ENCODE data around the gene NYAP1. TPM values are rescaled to one million over a fixed set of nuclear protein-coding genes. Genes with fewer than 3 reads are reported as not detected.

NYAP1 gene
- total and polyA plus RNA-seq, 2 experiments from 2014 or later: 0.68 to 1.6 TPM

GRCh38 chr7:100464791-100465190 is 18.9 kb upstream of the NYAP1 start:
- no peak for DNase-seq (ENCODE audit: low spot score)
- Histone ChIP-seq H3K27me3 (no peaks in the 10 kb centered on the region), H3K4me2 (no peak overlapping the region), H3K4me3 (no peak overlapping the region), H3K79me2 (no peaks in the 10 kb centered on the region), H3K27ac (no peak overlapping the region), H2AFZ (no peak overlapping the region), H3K9me2 (replicated peaks; ENCODE audit: insufficient read depth) (no peaks in the 10 kb centered on the region), H3K9me3 (ENCODE audit: low read depth) (no peaks in the 10 kb centered on the region), H3K4me1 (ENCODE audit: insufficient read depth) (peaks cover 14% of the 10 kb centered on the region), H3K36me3 (replicated peaks; ENCODE audit: insufficient read depth, low read depth) (no peaks in the 10 kb centered on the region), H4K20me1 (ENCODE audit: insufficient read depth, poor library complexity, severe bottlenecking) (peaks cover 4% of the 10 kb centered on the region)
- 97% methylated on average over 2 of the region's 2 CpGs for WGBS (ENCODE audit: low lambda C conversion rate, missing lambda C conversion rate)
- TF ChIP-seq EZH2phosphoT487 (IDR thresholded peaks at IDR 0.05; ENCODE audit: low read depth, severe bottlenecking, unreplicated experiment): no peak
- no peak for TF ChIP-seq CTCF (IDR thresholded peaks at IDR 0.05; ENCODE audit: poor library complexity)
- no peak for TF ChIP-seq EZH2 (IDR thresholded peaks at IDR 0.05; ENCODE audit: borderline replicate concordance)

DNA sequence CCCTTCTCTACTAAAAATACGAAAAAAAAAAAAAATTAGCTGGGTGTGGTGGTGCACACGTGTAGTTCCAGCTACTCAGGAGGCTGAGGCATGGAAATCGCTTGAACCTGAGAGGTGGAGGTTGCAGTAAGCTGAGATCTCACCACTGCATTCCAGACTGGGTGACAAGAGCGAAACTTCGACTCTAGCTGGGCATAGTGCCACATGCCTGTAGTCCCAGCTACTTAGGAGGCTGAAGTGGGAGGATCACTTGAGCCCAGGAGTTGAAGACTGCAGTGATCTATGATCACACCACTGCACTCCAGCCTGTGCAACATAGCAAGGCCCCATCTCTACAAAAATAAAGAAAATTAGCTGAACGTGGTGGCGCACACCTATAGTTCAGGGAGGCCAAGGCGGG is 18.4 kb upstream of the NYAP1 start:
- H3K36me3 ChIP-seq (replicated peaks; ENCODE audit: insufficient read depth, low read depth): no peaks in the 10 kb centered on the region
- H2AFZ ChIP-seq: no peak overlapping the region
- H3K4me2 ChIP-seq: peak overlapping the region; percentile 52
- H3K79me2 ChIP-seq: no peaks in the 10 kb centered on the region
- 81% methylated on average over 8 of the region's 8 CpGs for WGBS (ENCODE audit: low lambda C conversion rate, missing lambda C conversion rate)
- peaks cover 14% of the 10 kb centered on the region for H3K4me1 ChIP-seq (ENCODE audit: insufficient read depth)
- peaks cover 7% of the 10 kb centered on the region for H4K20me1 ChIP-seq (ENCODE audit: insufficient read depth, poor library complexity, severe bottlenecking)
- no peaks in the 10 kb centered on the region for H3K9me3 ChIP-seq (ENCODE audit: low read depth)
- H3K4me3 ChIP-seq: no peak overlapping the region
- no peak for DNase-seq (ENCODE audit: low spot score)
- TF ChIP-seq EZH2 (IDR thresholded peaks at IDR 0.05; ENCODE audit: borderline replicate concordance): no peak
- no peaks in the 10 kb centered on the region for H3K9me2 ChIP-seq (replicated peaks; ENCODE audit: insufficient read depth)
- H3K27ac ChIP-seq: no peak overlapping the region
- H3K27me3 ChIP-seq: no peaks in the 10 kb centered on the region

DNA sequence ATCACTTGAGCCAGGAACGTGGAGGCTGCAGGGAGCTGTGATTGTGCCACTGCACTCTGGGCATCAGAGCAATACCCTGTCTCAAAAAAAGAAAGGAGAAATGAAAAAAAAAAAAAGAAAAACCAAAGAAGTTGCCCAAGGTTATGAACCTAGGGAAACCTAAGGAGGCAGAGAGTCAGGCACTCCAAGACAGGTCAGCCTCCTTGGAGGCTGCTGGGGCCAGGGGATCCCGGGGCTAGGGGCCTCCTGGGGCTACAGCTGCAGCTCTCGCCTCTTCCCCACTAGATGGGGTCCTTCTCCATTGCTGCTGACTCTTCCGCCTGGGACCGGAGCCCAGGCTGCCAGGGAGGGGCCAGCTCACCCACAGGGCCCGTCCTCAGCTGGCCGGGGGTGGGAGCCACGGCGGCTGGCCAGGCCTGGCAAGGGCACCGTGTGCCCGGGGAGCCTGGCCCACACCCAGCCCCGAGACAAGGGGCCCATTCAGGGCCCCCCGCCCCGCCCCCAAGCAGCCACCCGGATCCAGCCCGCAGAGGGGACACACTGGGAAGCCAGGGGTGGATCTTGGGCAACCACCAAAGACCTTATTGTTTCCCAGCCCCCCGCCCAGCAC is 17.9 kb upstream of the NYAP1 start:
- no peak overlapping the region for H2AFZ ChIP-seq
- DNase-seq (ENCODE audit: low spot score): peak; percentile 83
- TF ChIP-seq CTCF (IDR thresholded peaks at IDR 0.05; ENCODE audit: poor library complexity): peak; percentile 64
- no peak for TF ChIP-seq EZH2 (IDR thresholded peaks at IDR 0.05; ENCODE audit: borderline replicate concordance)
- no peaks in the 10 kb centered on the region for H3K36me3 ChIP-seq (replicated peaks; ENCODE audit: insufficient read depth, low read depth)
- no peaks in the 10 kb centered on the region for H3K79me2 ChIP-seq
- no peak overlapping the region for H3K4me3 ChIP-seq
- H4K20me1 ChIP-seq (ENCODE audit: insufficient read depth, poor library complexity, severe bottlenecking): peaks cover 9% of the 10 kb centered on the region
- no peaks in the 10 kb centered on the region for H3K9me3 ChIP-seq (ENCODE audit: low read depth)
- H3K4me2 ChIP-seq: peak overlapping the region; percentile 52
- no peaks in the 10 kb centered on the region for H3K9me2 ChIP-seq (replicated peaks; ENCODE audit: insufficient read depth)
- no peak overlapping the region for H3K27ac ChIP-seq
- no peaks in the 10 kb centered on the region for H3K27me3 ChIP-seq
- H3K4me1 ChIP-seq (ENCODE audit: insufficient read depth): peaks cover 14% of the 10 kb centered on the region
- WGBS (ENCODE audit: low lambda C conversion rate, missing lambda C conversion rate): 30% methylated on average over 5 of the region's 17 CpGs

DNA sequence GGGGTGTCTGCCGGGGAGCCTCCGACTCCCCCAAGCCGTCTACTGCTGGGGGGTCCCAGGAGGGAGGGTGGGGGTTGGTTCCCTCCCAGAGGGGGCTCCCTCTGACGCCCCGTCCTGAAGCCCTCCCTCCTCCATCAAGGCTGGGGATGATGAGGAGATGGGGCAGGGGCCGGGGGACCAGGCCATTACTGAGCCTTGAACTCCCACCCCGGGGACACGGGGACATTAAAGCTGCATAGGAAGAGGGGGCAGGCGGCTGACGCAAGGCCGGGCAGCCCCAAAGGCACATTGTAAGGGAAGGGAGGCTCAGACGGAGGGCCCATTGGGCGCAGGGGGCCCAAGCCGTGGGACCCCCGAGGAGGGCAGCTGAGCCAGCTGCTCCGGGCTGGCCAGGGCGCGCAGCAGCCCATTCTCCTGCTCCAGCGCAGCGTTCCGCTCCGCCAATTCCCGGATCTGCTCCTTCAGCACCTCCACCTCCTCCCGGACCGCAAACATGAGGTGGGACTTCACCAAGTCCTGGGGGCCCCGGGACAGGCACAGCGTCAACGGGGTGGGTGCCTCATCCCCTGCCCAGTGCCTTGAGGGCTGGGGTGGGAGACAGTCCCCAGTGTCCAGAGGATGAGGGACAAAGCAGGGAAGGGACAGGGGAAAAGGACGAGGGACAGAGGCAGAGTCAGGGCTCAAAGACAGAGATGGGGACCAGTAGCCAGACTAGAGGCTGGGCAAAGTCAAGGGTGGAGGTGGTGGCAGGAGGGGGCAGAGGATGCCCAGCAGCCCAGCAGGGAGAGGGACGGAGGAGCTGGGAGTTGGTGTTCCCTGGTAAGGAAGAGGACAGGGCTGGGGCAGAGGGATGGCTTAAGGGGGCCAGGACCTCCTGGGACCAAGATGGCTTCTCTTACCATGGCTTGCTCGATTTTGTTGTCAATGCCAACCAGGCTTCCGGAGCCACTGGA is 16.8 kb upstream of the NYAP1 start:
- no peak overlapping the region for H3K27ac ChIP-seq
- TF ChIP-seq CTCF (IDR thresholded peaks at IDR 0.05; ENCODE audit: poor library complexity) (no peak), EZH2phosphoT487 (IDR thresholded peaks at IDR 0.05; ENCODE audit: low read depth, severe bottlenecking, unreplicated experiment) (no peak), EZH2 (IDR thresholded peaks at IDR 0.05; ENCODE audit: borderline replicate concordance) (no peak)
- H2AFZ ChIP-seq: no peak overlapping the region
- H3K79me2 ChIP-seq: no peaks in the 10 kb centered on the region
- no peak overlapping the region for H3K4me2 ChIP-seq
- no peak overlapping the region for H3K4me3 ChIP-seq
- H3K4me1 ChIP-seq (ENCODE audit: insufficient read depth): peaks cover 14% of the 10 kb centered on the region
- no peaks in the 10 kb centered on the region for H3K9me2 ChIP-seq (replicated peaks; ENCODE audit: insufficient read depth)
- peaks cover 9% of the 10 kb centered on the region for H4K20me1 ChIP-seq (ENCODE audit: insufficient read depth, poor library complexity, severe bottlenecking)
- H3K9me3 ChIP-seq (ENCODE audit: low read depth): no peaks in the 10 kb centered on the region
- H3K36me3 ChIP-seq (replicated peaks; ENCODE audit: insufficient read depth, low read depth): no peaks in the 10 kb centered on the region
- no peaks in the 10 kb centered on the region for H3K27me3 ChIP-seq
- 95% methylated on average over 24 of the region's 32 CpGs for WGBS (ENCODE audit: low lambda C conversion rate, missing lambda C conversion rate)
- no peak for DNase-seq (ENCODE audit: low spot score)
